GM23338 (cell line): ENCODE results near the gene DLGAP3.

Experiments used
- EZH2 ChIP-seq: fragments of 200-600 bp; sonication (generic); IDR thresholded peaks from one replicate; pipeline ENCODE4 v1.8.0; 2017; ENCODE audit warnings: antibody characterized with exemption, mild to moderate bottlenecking, low read depth; ENCODE audit not compliant: unreplicated experiment
- EZH2phosphoT487 ChIP-seq: fragments of 200-600 bp; sonication (generic); IDR thresholded peaks from one replicate; pipeline ENCODE4 v1.8.1; 2018; ENCODE audit warnings: antibody characterized with exemption; ENCODE audit not compliant: unreplicated experiment
- JUNB ChIP-seq: IDR thresholded peaks from one replicate; pipeline ENCODE4 v1.6.1; 2016; ENCODE audit warnings: antibody characterized with exemption; ENCODE audit not compliant: unreplicated experiment
- ZNF114 ChIP-seq: fragments of 250-450 bp; sonication (Bioruptor Pico); IDR thresholded peaks from 2 replicates; pipeline ENCODE4 v1.5.0; 2020; ENCODE audit warnings: mild to moderate bottlenecking, moderate library complexity
- TF ChIP-seq, protein P1 (sequence below), 2 experiments: fragments of 200-600 bp in 1 of 2; sonication (generic) in 1 of 2; conservative IDR thresholded peaks; 2 replicates each; pipeline versions ENCODE4 v1.5.1 to v1.6.1; 2016 to 2017; ENCODE audit warnings: antibody characterized with exemption in 2 of 2, low read depth in 2 of 2, mild to moderate bottlenecking in 2 of 2, moderate library complexity in 1 of 2

DNA sequence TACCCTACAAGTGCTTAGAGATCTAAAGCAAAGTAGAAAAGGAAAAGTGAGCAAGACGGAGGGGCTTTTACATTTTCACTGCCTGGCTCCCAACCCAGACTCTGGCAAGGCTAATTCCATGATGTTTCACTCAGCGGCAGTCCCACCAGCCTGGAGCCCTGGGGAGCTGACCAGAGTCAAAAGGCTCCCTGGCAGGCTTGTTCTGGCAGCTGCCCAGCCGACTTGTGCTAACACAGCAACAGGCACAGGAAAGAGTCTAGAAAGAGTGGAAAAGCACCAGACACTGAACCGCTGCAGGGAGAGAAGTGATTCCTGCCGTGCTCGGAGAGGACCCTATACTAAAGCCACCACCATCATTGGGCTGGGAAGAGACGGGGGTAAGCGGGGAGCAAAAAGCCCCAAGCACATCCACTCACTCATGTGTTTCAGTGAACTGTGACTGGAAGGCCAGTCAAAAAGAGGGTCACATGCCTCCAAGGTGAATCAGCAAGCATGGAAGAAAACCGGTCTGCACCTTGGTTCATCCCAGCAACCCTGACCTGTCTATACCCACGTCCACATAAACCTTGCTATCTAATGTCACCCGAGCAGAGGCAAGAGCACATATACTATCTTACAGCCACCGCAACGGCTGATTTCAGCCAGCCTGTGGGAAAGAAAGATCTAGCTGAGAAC is 77.9 kb downstream of the DLGAP3 start:
- TF ChIP-seq, protein P1, sequence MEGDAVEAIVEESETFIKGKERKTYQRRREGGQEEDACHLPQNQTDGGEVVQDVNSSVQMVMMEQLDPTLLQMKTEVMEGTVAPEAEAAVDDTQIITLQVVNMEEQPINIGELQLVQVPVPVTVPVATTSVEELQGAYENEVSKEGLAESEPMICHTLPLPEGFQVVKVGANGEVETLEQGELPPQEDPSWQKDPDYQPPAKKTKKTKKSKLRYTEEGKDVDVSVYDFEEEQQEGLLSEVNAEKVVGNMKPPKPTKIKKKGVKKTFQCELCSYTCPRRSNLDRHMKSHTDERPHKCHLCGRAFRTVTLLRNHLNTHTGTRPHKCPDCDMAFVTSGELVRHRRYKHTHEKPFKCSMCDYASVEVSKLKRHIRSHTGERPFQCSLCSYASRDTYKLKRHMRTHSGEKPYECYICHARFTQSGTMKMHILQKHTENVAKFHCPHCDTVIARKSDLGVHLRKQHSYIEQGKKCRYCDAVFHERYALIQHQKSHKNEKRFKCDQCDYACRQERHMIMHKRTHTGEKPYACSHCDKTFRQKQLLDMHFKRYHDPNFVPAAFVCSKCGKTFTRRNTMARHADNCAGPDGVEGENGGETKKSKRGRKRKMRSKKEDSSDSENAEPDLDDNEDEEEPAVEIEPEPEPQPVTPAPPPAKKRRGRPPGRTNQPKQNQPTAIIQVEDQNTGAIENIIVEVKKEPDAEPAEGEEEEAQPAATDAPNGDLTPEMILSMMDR (conservative IDR thresholded peaks at IDR 0.05; ENCODE audit: low read depth in 2 of 2): no peak
- no peak for TF ChIP-seq EZH2
- TF ChIP-seq EZH2phosphoT487: no peak
- no peak for TF ChIP-seq JUNB
- no peak for TF ChIP-seq ZNF114 (CRISPR knock-in tag)
